Loucy (cell line): ENCODE measurements around the gene RMC1.

Experiments used
- EZH2phosphoT487 ChIP-seq: fragments of 200-600 bp; IDR thresholded peaks from 2 replicates; pipeline ENCODE4 v1.6.1; 2018; ENCODE audit warnings: antibody characterized with exemption, mild to moderate bottlenecking, moderate library complexity, borderline replicate concordance
- TF ChIP-seq, protein P1 (sequence below): fragments of 200-600 bp; sonication (generic); conservative IDR thresholded peaks from 2 replicates; pipeline ENCODE4 v1.5.1; 2014; ENCODE audit warnings: mild to moderate bottlenecking, antibody characterized with exemption, low read length

DNA sequence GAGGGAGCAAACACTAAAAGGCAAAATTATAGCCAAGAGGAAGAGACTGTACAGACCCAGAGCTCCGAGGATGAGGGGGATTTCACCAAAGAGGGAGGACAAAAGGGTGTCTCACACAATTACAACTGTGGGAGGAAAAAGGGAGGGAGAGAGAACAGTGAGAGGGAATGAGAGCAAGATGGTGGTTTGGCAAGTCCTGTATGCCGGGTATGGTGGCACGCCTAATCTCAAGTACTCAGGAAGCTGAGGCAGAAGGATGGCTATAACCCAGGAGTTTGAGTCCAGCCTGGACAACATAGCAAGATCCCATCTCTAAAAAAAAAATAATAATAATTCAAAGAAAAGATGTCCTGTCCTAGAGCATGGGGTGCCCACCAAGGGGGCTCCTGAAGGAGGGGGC lies 48.7 kb downstream of the RMC1 start:
- TF ChIP-seq, protein P1, sequence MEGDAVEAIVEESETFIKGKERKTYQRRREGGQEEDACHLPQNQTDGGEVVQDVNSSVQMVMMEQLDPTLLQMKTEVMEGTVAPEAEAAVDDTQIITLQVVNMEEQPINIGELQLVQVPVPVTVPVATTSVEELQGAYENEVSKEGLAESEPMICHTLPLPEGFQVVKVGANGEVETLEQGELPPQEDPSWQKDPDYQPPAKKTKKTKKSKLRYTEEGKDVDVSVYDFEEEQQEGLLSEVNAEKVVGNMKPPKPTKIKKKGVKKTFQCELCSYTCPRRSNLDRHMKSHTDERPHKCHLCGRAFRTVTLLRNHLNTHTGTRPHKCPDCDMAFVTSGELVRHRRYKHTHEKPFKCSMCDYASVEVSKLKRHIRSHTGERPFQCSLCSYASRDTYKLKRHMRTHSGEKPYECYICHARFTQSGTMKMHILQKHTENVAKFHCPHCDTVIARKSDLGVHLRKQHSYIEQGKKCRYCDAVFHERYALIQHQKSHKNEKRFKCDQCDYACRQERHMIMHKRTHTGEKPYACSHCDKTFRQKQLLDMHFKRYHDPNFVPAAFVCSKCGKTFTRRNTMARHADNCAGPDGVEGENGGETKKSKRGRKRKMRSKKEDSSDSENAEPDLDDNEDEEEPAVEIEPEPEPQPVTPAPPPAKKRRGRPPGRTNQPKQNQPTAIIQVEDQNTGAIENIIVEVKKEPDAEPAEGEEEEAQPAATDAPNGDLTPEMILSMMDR, result no peak
- no peak for TF ChIP-seq EZH2phosphoT487
